ENCODE data around the gene PIN4.
"Not testable (repeated sequence)": the region's sequence is repeated elsewhere in the genome, so short reads cannot be mapped to it uniquely, and the experiment has no call there.

PIN4 gene

DNA sequence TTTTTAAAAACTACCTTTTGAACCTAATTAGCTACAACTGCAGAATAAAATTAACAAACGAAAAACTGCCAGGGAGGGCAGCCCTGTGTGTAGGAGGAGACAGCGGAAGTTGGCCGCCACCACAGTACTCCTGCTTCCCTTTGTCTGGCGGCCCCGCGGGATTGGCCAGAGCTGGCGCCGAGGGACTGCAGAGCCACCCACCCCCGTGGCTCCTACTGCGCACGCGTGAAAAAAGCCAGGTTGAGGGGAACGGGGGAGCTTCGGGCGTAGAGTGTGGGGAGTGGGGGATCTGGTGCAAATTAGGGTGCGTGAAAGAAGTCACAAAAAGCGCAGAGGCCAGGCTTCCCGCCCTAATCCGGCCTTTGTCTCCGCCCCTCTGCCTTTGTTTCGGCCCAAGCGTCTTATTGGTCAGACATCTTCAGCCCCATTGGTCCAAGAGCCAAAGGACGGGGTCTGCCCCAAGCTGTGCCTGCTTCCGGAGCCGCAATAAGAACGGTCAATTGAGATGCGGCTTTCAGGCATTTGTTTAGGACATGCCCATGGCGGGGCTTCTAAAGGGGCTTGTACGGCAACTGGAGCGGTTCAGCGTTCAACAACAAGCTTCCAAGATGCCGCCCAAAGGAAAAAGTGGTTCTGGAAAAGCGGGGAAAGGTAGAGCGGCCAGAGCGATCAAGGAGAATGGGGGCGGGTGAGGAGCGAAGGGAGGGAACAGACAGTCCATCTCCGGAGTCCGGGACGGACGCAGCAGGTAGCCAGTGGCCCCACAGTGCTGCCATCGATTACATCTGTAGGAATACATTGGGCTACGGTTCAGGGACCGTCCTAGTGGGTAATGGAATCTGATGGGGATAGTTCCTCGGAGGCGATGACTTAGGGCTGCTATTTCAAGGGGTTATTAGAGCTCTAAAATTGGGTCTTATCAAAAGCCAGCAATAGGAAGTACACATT lies at the start of gene PIN4:
Gene PIN4, plus strand, starts transcription at position 580 of the 948 bp plus-strand sequence. Its CDS starts 29 bp downstream, at position 609.
- peak; percentile 96 for DNase-seq

DNA sequence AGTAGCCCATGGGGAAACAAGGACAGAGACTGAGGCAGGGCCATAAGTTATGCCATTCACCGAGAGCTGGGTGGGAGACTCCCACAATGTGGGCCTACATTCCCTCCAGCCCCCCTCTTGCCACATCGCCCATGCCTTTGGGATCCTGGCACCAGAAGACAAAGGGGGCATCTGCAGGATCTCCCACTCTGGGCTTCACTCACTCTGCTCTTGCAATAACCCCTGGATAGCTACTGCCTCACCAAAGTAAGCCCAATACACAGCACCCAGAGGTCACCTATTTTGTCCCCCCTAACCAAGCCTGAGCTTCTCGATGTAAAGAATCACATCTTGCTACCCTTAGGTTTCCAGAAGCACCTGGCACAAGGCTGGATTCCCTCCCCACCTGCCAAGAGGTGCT lies 49.1 kb upstream of the PIN4 start:
- DNase-seq = no peak

DNA sequence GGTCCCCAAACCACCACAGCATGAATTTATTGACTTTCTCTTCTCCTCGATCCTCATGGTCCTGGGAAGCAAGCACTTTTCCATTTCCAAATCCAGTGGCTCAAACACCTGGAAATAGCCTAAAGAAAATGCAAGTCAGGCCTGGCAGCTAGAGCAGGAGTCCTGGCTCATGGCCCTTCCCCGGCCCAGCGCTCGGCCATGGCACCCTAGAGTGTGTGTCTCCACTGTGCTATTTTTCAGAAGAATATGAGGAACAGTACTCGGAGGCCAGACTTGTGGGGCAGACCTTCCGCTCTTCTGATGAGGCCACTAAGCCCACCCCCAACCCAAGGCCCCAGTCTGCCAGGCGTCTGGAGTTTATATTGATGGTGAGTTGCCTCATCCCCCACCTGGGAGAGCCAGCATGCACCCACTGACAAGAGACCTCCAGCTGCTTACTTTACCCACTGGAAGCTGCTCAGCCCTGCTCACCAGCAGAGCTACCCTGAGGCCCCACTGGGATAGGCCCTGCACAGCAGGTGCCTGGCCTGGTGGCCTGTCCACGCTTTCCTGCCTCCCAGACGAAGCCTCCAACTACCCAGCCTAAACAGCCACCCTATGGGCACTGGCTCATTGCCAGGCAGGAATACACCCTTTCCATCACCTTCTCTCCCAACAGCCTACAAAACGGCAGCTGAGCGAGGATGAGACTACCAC lies 47.6 kb upstream of the PIN4 start:
- DNase-seq = no peak

DNA sequence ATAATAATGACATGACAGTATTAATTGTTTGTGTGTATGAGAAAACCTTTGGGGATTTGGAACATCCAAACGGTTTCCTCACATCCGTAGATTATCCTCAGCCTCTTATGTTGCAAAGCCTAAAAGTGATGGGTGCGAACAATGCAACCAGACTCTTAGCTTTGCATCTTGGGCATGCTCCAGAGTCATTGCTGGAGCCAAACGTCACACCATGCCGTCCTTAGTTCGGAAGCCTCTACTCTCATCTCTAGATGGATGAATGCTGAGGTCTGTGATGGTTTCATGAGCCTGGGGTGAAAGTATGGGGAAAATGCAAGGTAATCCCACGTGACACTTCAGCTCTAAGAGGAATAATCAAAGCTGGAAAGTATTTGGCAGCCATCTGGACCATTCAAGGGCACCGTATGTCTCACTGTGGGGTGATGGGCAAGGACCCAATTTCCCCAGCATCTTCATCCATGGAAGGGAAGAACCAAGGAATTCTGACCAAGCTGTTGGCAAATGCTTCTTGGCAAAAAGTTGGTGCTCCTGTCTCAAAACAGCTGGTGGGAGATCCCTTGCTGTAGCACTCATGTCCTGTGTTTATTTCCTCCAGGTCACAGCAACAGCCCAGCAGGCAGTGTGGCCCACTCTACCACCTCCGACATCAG lies 43.6 kb upstream of the PIN4 start:
- DNase-seq = no peak

DNA sequence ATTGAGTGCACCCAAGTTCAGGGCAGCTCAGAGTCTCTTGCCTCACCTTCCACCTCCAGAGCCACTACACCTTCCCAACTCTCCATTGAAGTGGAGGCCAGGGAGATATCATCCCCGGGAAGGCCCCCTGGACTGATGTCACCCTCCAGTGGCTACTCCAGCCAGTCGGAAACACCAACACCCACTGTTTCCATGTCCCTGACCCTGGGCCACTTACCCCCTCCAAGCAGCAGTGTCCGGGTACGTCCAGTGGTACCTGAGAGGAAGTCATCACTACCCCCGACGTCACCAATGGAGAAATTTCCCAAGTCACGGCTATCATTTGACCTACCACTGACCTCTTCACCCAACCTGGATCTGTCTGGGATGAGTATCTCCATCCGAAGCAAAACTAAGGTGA lies 42.0 kb upstream of the PIN4 start:
- DNase-seq = no peak

DNA sequence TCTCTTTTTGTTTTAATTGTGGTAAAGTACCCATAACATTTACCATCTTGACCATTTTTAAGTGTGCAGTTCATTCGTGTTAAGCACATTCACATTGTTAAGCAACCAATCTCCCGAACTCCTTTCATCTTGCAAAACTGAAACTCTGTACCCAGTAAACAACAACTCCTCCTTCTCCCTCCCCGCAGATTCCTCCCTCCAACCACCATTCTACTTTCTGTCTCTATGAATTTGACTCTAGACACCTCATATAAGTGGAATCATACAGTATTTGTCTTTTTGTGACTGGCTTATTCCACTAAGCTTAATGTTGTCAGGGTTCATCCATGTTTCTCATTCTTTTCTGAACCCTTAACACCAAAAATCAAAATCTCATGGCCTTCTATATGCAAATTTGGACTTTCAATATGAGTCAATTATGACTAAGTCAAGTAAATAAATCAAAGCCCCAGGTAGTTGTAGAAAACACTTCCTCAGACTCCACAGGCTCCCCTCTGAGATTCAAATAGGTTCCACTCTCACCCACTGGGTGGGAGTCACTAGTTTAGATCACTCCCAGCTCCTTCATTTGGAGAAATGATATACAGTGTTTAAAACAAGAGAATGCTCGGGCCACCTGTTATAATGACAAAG lies 40.1 kb upstream of the PIN4 start:
- DNase-seq = no peak

DNA sequence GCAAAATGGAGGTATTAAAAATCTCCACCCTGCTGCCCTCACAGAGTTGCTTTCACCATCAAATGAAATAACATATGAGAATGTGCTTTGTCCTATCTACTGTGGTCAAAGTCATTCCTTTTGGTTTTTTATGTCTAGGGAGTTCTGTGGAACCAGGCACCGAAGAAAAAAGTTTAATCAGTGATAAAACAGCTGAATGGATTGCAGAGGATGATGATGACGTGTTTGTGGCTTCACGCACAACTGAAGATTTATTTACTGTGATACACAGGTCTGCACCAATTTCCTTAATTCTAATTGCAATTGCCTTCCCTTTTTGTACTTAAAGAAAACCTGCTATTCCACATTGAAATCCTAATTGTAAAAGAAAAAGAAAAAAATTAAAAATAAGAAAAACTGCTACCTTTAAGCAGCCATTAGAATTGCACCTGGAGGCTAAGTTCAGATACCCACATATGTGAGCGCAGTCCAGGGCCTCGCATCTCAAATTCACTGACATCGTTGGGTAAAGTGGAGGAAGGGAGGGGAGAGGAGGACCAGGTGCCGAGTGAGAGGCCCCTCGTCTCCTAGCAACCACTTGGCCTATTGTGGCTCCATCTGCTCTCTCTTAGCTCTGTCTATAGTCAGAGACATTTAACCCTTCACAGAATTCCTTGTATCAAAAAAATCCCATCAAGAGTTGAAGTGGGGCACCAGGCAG lies 39.3 kb upstream of the PIN4 start:
- peak; percentile 80 for DNase-seq

DNA sequence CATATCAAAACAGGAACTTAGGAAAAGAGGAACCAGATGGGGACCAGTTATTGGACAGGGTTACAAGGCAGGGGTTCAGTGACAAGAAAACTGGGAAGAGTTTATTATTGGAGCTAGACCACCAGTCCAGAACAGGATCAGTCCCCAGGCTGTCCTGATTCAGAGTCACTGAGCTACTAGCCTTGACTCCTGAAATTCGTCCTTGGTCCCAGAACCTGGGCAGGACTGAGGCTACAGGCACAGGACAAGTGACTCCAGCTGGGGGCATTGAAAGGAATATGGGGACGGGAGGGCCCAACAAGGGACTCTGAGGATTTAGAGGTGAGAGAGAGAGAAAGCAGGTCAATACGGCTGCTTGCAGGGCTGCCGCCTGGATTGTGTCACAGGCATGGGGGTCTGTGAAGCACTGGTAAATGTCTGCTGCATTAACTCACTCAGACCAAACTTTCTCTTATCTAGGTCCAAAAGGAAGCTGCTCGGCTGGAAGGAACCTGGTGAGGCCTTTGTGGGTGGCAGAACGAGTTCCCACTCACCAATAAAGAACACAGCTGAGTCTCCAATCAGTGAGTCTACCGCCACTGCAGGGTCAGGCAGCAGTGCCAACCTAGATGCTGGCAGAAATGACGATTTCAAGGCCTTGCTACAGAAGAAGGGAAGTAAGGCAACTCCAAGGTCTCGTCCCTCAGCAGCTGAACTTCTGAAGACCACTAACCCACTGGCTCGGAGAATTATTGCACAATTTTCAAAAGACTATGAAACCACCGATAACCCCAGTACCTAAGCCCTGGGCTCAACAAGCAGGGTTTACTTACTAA lies 38.6 kb upstream of the PIN4 start:
- DNase-seq = peak; percentile 65

DNA sequence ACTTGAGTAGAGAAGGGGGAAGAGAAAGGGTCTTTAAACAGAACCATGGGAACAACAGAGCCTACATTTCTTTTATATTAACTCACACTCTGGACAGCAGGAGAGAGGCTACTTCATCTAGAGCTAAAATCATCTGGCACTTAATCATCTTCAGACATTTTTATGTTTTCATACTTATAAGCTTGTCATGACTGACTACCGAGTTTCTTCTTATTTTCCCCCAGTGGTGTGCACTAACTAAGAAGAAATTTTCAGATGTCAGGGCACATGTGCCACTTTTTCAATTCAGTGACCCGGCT lies 38.0 kb upstream of the PIN4 start:
- DNase-seq = no peak

DNA sequence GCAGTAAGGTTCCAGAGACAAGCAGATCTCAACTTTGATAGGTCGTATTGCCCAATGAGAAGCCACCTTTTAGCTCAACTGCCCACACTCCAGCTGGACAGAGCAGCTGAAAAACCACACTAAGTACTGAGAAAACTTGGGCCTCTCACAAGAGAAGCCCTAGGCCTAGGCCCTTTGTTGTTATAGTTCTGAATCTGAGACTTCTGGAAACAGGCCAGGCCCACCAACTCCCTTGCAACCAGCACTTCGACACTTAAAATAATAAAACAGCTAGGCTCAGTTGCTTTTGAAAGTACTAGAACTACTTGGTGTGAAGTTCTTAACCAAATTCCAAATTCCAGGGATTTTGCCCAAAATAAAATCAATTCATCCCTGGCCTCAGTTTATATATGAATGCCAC lies 36.4 kb upstream of the PIN4 start:
- no peak for DNase-seq

DNA sequence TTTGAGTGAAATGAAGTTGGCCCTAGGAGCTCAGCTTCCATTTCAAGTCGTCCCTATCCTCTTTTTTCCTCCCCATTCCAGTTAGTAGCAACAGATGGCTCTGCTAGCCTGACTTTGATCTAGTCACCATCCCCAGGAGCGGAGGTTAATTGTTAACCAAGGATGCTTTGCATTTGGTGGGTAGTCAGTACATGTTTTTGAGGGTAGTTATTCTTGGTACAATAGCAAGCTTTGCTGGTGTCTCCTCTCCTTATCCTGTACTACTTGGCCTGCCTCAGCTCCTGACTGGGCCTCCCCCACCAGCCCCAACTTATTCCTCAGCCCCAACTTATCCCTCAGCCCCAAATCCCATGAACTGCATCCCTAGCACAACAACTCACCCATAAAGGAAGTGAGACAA lies 35.0 kb upstream of the PIN4 start:
- no peak for DNase-seq

DNA sequence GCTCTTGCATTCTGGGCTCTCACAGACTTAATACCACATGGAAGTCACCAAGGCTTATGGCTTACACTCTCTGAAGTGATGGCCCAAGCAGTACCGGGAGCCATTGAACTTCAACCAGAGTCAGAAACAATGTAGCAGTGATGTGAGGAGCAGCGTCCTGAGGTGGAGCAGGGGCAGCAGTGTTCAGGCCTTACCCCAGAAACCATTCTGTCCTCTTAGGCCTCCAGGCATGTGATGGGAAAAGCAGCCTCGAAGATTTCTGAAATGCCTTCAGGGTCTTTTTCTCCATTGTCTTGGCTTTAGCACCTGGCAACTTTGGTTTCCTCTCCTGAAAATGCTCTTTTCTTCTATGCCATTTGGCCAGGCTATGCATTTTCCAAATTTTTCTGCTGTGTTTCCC lies 22.8 kb upstream of the PIN4 start:
- DNase-seq = no peak

DNA sequence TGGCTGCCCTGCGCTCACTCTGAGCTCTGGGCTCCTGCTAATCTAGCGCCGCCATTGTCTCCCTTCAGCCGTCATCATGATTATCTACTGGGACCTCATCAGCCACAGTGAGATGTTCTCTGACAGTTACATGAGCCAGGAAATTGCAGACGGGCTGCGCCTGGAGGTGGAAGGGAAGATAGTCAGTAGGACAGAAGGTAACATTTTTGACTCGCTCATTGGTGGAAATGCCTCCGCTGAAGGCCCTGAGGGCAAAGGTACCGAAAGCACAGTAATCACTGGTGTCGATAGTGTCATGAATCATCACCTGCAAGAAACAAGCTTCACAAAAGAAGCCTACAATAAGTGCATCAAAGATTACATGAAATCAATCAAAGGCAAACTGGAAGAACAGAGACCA lies 21.8 kb upstream of the PIN4 start:
- DNase-seq = no peak

DNA sequence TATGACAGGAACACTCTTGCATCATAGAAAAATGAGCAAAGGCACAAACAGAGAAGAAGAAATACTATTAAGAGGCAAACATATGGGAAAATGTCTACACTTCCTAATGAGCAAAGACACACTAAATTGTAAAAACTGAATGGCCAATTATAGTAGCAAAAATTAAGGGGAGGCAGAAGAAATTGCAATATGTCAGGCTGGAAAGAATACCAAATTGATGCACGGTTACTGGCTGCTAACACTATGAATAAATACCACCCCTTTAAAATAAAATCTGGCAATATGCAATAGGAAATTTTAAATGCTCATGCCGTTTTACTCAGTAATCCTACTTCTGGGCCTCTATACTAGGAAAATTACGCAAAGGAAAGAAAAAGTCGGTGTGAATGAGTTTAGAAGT lies 16.0 kb upstream of the PIN4 start:
- no peak for DNase-seq

DNA sequence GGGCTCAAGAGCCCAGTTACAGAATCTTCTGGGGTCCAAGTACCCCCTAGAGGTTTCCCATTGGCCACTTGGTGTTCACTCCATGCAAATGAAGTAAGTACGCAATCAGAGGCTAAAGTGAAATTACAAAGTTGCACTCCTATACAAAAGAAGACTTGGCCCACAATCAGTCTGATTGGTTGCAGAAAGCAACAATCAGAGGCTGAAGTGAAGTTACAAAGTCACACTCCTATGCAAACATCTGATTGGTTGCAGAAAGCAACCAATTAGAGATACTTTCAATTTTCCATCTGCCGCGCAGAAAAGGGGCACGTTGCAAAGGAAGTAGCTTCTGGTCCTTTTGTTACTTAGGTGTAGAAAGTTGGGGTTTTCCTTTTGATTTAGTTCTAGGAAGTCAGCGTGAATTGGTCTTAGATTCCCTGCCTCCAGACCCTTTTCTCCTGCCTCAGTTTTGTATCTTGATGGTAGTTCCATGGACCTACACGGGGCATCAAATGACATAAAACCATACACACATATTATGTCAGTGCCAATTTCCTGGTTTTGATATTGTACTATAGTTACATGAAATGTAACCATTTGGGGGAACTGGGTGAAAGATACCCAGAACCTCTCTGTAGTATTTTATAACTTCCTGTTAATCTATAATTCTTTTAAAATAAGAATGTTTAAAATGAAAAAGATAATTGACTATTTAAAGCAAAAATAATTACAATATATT lies 12.4 kb upstream of the PIN4 start:
- DNase-seq = no peak

DNA sequence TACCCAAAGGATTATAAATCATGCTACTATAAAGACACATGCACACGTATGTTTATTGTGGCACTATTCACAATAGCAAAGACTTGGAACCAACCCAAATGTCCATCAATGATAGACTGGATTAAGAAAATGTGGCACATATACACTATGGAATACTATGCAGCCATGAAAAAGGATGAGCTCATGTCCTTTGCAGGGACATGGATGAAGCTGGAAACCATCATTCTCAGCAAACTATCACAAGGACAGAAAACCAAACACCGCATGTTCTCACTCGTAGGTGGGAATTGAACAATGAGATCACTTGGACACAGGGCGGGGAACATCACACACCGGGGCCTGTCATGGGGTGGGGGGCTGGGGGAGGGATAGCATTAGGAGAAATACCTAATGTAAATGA lies 5.3 kb upstream of the PIN4 start:
- not testable (repeated sequence) for DNase-seq

DNA sequence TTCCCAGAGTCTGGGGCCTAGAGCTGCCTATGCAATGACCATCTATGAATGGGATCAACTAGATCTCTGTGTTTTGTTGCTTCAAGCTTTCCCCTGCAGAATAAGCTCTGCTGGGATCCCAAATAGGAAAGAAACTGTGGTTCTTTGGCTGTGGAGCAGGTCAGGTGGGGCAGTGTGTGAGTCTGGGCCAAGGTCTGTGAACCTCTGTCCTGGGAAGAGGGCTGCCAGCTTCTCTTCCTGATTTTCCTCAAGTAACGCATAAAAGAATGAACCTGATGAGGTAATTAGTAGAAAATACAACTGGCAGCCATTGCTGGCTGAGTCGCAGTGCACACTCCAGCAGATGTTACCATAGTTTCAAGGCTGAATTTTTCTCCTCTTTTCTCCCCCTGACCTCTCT lies 4.6 kb upstream of the PIN4 start:
- DNase-seq = no peak

DNA sequence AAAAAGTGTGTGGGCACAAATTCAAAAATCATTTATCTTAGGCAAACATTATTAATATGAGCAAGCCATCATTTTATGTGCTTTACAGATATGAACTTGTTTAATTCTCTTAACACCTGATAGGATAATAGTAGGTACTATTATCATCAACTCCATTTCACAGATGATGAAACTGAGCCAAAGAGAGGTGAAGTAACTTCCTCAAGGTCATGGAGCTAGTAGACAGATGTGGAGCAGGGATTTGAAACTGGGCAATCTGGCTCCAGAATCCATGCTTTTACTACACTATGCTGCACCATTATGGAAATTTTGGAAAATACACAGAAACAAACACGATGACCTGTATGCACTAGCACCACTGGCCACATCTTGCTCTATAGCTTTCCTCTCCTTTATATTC lies 1.0 kb upstream of the PIN4 start:
- DNase-seq = no peak

DNA sequence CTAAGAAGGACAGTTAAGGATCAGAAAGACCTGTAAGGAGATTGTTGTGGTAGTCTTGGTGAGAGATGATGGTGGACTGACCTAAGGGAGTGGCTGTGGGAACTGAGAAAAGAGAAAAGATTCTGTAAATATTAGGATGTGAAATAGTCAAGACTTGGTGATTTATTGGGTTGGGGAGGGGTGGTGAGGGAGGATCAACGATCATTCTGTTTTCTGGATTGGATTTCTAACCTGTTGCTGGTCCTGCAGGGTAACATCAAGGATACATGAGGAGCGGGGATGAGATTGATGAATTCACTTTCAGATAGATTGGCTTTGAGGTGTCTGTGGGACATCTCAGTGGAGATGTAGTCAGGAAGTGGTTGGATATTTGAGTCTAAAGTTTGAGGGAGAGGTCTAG lies 1.4 kb downstream of the PIN4 start:
- DNase-seq = no peak

DNA sequence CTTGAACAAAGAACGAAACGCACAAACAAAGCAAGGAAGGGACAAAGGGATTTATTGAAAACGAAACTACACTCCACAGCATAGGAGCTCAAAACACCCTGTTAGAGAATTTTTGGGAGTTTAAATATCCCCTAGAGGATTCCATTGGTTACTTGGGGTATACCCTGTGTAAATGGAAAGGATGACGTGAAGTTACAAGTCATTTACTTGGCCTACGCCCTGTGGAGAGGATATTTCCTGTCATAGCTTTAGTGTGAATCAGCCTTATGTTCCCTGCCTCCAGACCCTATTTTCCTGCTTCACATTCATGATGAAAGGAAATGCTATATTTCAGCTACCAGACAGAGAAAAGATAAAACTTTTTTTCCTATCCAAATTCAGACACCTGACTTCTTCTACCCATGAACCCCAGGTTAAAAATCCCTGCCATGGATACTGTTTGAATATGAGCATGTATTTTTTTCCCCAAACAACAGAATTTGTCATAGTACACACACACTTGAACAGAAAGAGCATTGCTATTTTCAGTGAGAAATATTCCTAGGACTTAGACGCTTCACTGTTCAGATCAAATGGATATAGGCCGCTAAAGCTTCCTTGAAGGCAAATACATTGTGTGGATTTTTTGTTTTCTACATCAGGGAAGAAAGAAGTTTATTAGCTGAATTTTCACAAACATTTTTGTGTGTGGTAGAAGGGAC lies 20.4 kb downstream of the PIN4 start:
- DNase-seq = no peak
